ENCODE results near the gene ARHGEF4. TPM values are rescaled to one million over a fixed set of nuclear protein-coding genes. Genes with fewer than 3 reads are reported as not detected.

The ARHGEF4 gene
- total RNA-seq, 1 experiment from 2014 or later, result 21.8 TPM

GRCh38 chr2:130877258-130877657, 40.5 kb downstream of the ARHGEF4 start:
- ATAC-seq, result no peak
- CTCF ChIA-PET, result interaction anchor here (2.0 kb wide), 1 partner anchor 79 kb away, joined by 15 read pairs; no protein-coding TSS in a partner anchor
- no peak for DNase-seq (ENCODE audit: low spot score)
- POLR2A ChIA-PET, result no interaction called here
- Mint-ChIP-seq H3K4me1 (no peaks in the 10 kb centered on the region), H3K4me3 (no peak overlapping the region), H3K27me3 (ENCODE audit: low read depth) (no peaks in the 10 kb centered on the region), H3K36me3 (peaks cover 5% of the 10 kb centered on the region), H3K9me3 (peaks cover 22% of the 10 kb centered on the region), H3K27ac (no peak overlapping the region)
- no peak for TF ChIP-seq JUN (CRISPR knock-in tag; IDR thresholded peaks at IDR 0.05)
- no peak for TF ChIP-seq ARID4B (CRISPR knock-in tag; IDR thresholded peaks at IDR 0.05; ENCODE audit: borderline replicate concordance)
- TF ChIP-seq ATF3 (CRISPR knock-in tag; conservative IDR thresholded peaks at IDR 0.05), result no peak
- TF ChIP-seq SMAD3 (CRISPR knock-in tag; IDR thresholded peaks at IDR 0.05; ENCODE audit: borderline replicate concordance), result no peak
- TF ChIP-seq PRRX2 (CRISPR knock-in tag; IDR thresholded peaks at IDR 0.05), result no peak
- no peak for TF ChIP-seq RELA (CRISPR knock-in tag; IDR thresholded peaks at IDR 0.05; ENCODE audit: borderline replicate concordance)
- no peak for TF ChIP-seq AFF4 (CRISPR knock-in tag; IDR thresholded peaks at IDR 0.05; ENCODE audit: borderline replicate concordance)
- no peak for TF ChIP-seq FOXP1 (CRISPR knock-in tag; IDR thresholded peaks at IDR 0.05; ENCODE audit: borderline replicate concordance)
- no peak for TF ChIP-seq E2F5 (CRISPR knock-in tag; IDR thresholded peaks at IDR 0.05)
- TF ChIP-seq TEAD4 (CRISPR knock-in tag; IDR thresholded peaks at IDR 0.05), result no peak

GRCh38 chr2:130878316-130878715, 41.6 kb downstream of the ARHGEF4 start:
- H3K36me3 Mint-ChIP-seq, result peaks cover 5% of the 10 kb centered on the region
- H3K27ac Mint-ChIP-seq, result no peak overlapping the region
- H3K27me3 Mint-ChIP-seq (ENCODE audit: low read depth), result no peaks in the 10 kb centered on the region
- DNase-seq (ENCODE audit: low spot score) (no peak), ATAC-seq (no peak)
- H3K4me1 Mint-ChIP-seq, result no peaks in the 10 kb centered on the region
- ChIA-PET POLR2A (no interaction called here), CTCF (no interaction called here)
- H3K9me3 Mint-ChIP-seq, result peaks cover 22% of the 10 kb centered on the region
- H3K4me3 Mint-ChIP-seq, result no peak overlapping the region
- TF ChIP-seq SP1 (CRISPR knock-in tag; conservative IDR thresholded peaks at IDR 0.05) (no peak), ELF4 (CRISPR knock-in tag; IDR thresholded peaks at IDR 0.05; ENCODE audit: low read depth) (no peak), AFF4 (CRISPR knock-in tag; IDR thresholded peaks at IDR 0.05; ENCODE audit: borderline replicate concordance) (no peak), EMX1 (CRISPR knock-in tag; IDR thresholded peaks at IDR 0.05) (no peak), RELA (CRISPR knock-in tag; IDR thresholded peaks at IDR 0.05; ENCODE audit: borderline replicate concordance) (no peak), ZNF232 (CRISPR knock-in tag; IDR thresholded peaks at IDR 0.05) (no peak), ZNF138 (CRISPR knock-in tag; conservative IDR thresholded peaks at IDR 0.05) (no peak), ATF2 (CRISPR knock-in tag; IDR thresholded peaks at IDR 0.05; ENCODE audit: borderline replicate concordance, low read depth) (no peak), ZNF281 (CRISPR knock-in tag; IDR thresholded peaks at IDR 0.05) (no peak), JUN (CRISPR knock-in tag; IDR thresholded peaks at IDR 0.05) (no peak)
